ENCODE measurements around the gene GHSR. TPM values are rescaled to one million over a fixed set of nuclear protein-coding genes. Genes with fewer than 3 reads are reported as not detected.
A peak's percentile ranks its signal among the peaks of the same experiment; 100 is the strongest.
"Not testable (repeated sequence)": the region's sequence is repeated elsewhere in the genome, so short reads cannot be mapped to it uniquely, and the experiment has no call there.

GHSR gene, protein sequence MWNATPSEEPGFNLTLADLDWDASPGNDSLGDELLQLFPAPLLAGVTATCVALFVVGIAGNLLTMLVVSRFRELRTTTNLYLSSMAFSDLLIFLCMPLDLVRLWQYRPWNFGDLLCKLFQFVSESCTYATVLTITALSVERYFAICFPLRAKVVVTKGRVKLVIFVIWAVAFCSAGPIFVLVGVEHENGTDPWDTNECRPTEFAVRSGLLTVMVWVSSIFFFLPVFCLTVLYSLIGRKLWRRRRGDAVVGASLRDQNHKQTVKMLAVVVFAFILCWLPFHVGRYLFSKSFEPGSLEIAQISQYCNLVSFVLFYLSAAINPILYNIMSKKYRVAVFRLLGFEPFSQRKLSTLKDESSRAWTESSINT
- total RNA-seq: not detected

DNA sequence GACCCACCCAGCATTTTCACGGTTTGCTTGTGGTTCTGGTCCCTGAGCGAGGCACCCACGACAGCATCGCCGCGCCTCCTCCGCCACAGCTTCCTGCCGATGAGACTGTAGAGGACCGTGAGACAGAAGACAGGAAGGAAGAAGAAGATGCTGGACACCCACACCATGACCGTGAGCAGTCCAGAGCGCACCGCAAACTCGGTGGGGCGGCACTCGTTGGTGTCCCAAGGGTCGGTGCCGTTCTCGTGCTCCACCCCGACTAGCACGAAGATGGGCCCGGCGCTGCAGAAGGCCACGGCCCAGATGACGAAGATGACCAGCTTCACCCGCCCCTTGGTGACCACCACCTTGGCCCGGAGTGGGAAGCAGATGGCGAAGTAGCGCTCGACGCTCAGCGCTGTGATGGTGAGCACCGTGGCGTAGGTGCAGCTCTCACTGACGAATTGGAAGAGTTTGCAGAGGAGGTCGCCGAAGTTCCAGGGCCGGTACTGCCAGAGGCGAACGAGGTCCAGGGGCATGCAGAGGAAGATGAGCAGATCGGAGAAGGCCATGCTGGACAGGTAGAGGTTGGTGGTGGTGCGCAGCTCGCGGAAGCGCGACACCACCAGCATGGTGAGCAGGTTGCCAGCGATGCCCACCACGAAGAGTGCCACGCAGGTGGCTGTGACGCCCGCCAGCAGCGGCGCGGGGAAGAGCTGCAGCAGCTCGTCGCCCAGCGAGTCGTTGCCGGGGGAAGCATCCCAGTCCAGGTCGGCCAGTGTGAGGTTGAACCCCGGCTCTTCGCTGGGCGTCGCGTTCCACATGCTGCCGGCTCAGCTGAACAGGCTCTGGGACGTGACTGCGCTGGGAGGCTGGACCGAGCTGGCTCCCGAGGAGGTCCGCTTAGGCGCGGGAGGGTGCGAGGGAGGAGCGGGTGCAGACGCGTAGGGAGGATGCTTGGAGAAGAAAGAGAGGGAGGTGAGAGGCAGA lies at the start of gene GHSR:
Gene GHSR, minus strand, starts transcription at position 846 of the 969 bp plus-strand sequence. Its CDS starts 43 bp downstream, at position 803.
- Mint-ChIP-seq H3K36me3 (peaks cover 12% of the 10 kb centered on the region), H3K27me3 (peaks cover 43 to 62% of the 10 kb centered on the region in 2 donors), H3K9me3 (no peaks in the 10 kb centered on the region), H3K4me1 (ENCODE audit: low read depth in 2 of 2) (peaks cover 32 to 35% of the 10 kb centered on the region in 2 donors), H3K27ac (peak within 1 kb of the TSS; percentile 45 to 64), H3K4me3 (peak within 1 kb of the TSS; percentile 88)
- DNase-seq (ENCODE audit: low spot score): peak; percentile 76
- ATAC-seq: peak; percentile 91 to 93

DNA sequence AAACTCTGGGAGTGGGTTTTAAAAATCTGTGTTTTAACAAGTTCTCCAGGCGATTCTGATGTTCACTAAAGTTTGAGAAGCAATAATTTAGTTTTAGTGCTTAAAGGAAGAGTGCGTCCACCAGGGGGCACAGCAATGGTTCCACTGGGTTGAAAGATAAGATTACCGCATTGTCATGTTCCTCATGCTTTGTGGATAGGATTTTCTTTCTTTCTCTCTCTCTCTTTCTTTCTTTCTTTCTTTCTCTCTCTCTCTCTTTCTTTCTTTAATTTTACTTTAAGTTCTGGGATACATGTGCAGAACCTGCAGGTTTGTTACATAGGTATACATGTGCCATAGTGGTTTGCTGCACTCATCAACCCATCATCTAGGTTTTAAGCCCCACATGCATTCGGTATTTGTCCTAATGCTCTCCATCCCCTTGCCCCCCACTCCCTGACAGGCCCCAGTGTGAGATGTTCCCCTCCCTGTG lies 42.0 kb upstream of the GHSR start:
- not testable (repeated sequence) for H3K27me3 Mint-ChIP-seq, H3K36me3 Mint-ChIP-seq, H3K9me3 Mint-ChIP-seq
- H3K4me3 Mint-ChIP-seq: peak overlapping the region; percentile 53
- ATAC-seq (peak; percentile 67 to 71), DNase-seq (ENCODE audit: low spot score) (peak; percentile 83)
- peaks cover 19 to 24% of the 10 kb centered on the region in 2 donors for H3K4me1 Mint-ChIP-seq (ENCODE audit: low read depth in 2 of 2)
- H3K27ac Mint-ChIP-seq: peak overlapping the region; percentile 77 to 90

DNA sequence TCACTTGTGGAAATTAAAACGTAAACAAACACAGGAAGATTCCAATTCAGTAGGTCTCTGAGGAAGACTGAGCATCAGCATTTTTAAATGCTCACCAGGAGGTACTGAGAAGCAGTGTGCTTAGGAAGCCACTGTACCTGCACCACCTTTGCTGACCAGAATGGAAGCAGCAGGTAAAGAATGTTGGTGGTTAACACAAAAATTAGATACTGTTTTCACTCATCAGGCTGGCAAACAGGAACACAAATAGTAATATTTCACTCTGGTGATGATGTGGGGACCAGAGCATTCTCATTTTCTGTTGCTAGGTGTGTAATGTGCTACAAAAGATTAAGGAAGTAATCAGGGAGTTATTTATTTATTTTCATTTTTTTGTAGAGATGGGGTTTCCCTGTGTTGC lies 29.9 kb upstream of the GHSR start:
- H3K4me3 Mint-ChIP-seq: no peak overlapping the region
- no peak for DNase-seq (ENCODE audit: low spot score)
- peak overlapping the region; percentile 77 to 91 for H3K27ac Mint-ChIP-seq
- H3K36me3 Mint-ChIP-seq: no peaks in the 10 kb centered on the region
- peak in 1 of 2 donors; percentile 44 for ATAC-seq
- peaks cover 18 to 19% of the 10 kb centered on the region in 2 donors for H3K4me1 Mint-ChIP-seq (ENCODE audit: low read depth in 2 of 2)
- peaks cover 0 to 9% of the 10 kb centered on the region in 2 donors for H3K27me3 Mint-ChIP-seq
- H3K9me3 Mint-ChIP-seq: no peaks in the 10 kb centered on the region

DNA sequence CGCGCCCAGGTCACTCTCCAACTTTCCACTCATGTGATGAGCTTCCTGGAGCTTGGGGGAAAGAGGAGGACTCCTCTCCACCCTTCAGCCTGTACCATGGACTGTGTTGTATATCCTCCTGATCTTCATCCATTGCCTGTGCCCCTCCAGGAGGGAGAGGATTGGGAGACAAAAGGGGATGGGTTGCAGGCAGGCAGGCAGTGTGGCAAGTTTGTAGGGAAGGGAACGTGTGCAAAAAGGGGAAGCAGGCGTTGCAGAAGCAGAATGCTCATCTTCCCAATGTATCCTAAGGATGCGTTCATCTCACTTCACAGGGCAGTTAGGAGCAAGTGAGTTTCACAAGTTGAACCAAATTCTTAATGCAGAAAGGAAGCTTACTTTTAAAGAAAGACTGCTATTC lies 28.1 kb upstream of the GHSR start:
- no peaks in the 10 kb centered on the region for H3K9me3 Mint-ChIP-seq
- peaks cover 18 to 19% of the 10 kb centered on the region in 2 donors for H3K4me1 Mint-ChIP-seq (ENCODE audit: low read depth in 2 of 2)
- ATAC-seq: no peak
- H3K4me3 Mint-ChIP-seq: peak overlapping the region; percentile 94
- peaks cover under 1 to 6% of the 10 kb centered on the region in 2 donors for H3K27me3 Mint-ChIP-seq
- H3K27ac Mint-ChIP-seq: peak overlapping the region; percentile 77 to 91
- peaks cover 6% of the 10 kb centered on the region for H3K36me3 Mint-ChIP-seq
- no peak for DNase-seq (ENCODE audit: low spot score)

DNA sequence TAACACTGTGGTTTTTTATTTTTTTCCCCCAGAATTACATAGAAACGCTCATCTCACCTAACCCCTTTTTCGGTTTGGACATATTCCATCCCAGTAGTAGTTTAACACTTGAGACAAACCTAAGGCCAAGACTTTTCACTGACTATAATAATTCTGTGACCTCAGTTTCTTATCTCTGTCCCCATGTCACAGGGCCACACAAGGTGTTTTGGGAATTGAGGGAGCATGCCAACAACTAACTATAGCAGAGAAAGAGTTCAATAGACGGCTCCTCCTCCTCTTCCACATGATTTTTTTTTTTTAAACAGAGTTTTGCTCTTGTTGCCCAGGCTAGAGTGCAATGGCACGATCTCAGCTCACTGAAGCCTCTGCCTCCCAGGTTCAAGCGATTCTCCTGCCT lies 27.4 kb upstream of the GHSR start:
- no peak for DNase-seq (ENCODE audit: low spot score)
- ATAC-seq: no peak
- no peaks in the 10 kb centered on the region for H3K9me3 Mint-ChIP-seq
- H3K27me3 Mint-ChIP-seq: peaks cover 6 to 7% of the 10 kb centered on the region in 2 donors
- peaks cover 18 to 19% of the 10 kb centered on the region in 2 donors for H3K4me1 Mint-ChIP-seq (ENCODE audit: low read depth in 2 of 2)
- H3K27ac Mint-ChIP-seq: peak overlapping the region; percentile 77 to 91
- H3K36me3 Mint-ChIP-seq: peaks cover 12% of the 10 kb centered on the region
- peak overlapping the region; percentile 94 for H3K4me3 Mint-ChIP-seq

DNA sequence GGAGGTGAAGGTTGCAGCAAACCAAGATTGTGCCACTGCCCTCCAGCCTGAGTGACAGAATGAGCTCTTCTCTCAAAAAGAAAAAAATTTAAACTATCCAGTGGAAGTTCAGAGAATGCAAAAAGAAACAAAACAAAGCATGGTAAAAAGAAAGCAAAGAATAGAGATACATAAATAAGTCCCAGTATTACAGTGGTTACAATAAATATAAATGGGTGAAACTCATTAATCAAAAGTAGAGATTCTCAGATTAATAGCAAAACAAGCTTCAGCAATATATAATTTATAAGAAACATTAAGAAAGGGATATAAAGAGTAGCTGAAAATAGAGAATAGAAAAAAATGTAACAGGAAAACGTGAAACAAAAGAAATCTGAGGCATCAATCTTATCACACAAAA lies 23.6 kb upstream of the GHSR start:
- ATAC-seq (no peak), DNase-seq (ENCODE audit: low spot score) (no peak)
- no peak overlapping the region for H3K27ac Mint-ChIP-seq
- peaks cover 6 to 8% of the 10 kb centered on the region in 2 donors for H3K4me1 Mint-ChIP-seq (ENCODE audit: low read depth in 2 of 2)
- no peak overlapping the region for H3K4me3 Mint-ChIP-seq
- peaks cover 16 to 19% of the 10 kb centered on the region in 2 donors for H3K27me3 Mint-ChIP-seq
- H3K9me3 Mint-ChIP-seq: no peaks in the 10 kb centered on the region
- H3K36me3 Mint-ChIP-seq: peaks cover 12% of the 10 kb centered on the region

DNA sequence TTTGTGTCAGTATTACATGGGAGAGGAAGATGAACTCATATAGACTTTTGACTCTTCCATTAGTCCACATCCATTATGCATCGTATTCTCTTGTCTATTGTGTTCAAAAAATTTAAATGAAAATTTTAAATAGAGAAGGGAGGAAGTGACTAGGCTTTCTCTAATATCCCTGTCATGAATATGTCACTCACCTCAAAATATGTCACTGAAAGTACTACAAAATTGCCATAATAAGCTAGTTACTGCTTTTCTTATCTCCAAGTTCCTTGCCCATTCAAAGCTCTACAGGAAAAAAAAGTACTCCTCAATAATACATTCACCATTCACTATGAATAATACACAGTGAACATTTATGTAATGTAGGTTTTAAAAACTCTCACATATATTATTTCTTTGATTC lies 22.3 kb upstream of the GHSR start:
- Mint-ChIP-seq H3K36me3 (peaks cover 12% of the 10 kb centered on the region), H3K27ac (no peak overlapping the region), H3K9me3 (no peaks in the 10 kb centered on the region), H3K4me1 (ENCODE audit: low read depth in 2 of 2) (peaks cover 0 to 3% of the 10 kb centered on the region in 2 donors), H3K4me3 (no peak overlapping the region), H3K27me3 (peaks cover 16 to 22% of the 10 kb centered on the region in 2 donors)
- DNase-seq (ENCODE audit: low spot score) (no peak), ATAC-seq (no peak)

DNA sequence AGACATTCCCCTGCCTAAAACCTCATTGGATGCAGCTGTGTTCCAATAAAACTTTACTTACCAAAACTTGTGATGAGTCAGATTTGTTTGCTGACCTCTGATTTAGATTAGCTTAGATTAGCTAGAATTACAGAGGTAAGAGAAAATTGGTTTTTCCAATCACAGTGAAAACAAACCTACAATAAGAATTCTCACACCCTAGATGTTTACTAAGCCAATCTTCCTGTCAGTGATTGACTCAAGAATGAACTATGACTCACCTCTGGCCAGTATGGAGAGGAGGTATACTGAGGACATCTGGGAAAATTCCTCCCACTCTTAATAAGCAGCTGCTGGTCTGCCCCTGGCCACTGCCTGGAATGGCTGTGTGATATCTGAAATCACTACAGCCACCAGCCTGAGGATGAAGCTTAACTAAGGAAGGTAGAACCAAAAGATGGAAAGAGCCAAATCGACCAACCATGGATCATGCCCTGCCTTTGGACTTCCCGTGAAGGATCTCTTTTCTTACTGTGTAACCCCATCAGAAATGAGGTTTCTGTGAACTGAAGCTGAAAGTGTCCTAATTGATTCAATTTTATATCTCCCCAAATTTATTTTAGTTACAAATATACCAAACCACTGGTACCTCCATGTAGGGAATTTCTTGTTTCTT lies 19.0 kb upstream of the GHSR start:
- ATAC-seq: no peak
- Mint-ChIP-seq H3K4me3 (no peak overlapping the region), H3K9me3 (no peaks in the 10 kb centered on the region), H3K27me3 (peaks cover 16 to 22% of the 10 kb centered on the region in 2 donors), H3K27ac (no peak overlapping the region), H3K4me1 (ENCODE audit: low read depth in 2 of 2) (peaks cover 0 to 3% of the 10 kb centered on the region in 2 donors), H3K36me3 (peaks cover 12% of the 10 kb centered on the region)
- DNase-seq (ENCODE audit: low spot score): no peak

DNA sequence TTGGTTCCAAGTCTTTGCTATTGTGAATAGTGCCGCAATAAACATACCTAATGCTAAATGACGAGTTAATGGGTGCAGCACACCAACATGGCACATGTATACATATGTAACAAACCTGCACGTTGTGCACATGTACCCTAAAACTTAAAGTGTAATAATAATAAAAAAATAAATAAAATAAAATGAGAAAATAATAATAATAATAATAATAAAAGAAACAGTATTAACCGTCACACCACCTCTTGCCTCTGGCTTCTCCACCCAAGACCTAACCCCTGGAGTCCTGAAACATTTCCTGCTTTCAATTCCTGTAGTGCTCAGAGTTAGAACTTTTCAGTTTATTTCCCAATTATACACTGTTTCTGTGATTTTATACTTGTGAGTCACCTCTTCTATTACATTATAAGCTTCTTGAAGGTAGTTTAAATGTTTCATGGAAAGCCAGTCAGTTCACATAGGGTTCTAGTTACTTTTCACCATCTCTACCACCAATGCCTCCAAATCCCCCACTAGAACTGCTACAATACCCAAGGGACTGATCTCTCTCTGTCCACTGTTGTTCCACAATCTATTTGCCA lies 18.4 kb upstream of the GHSR start:
- H3K27me3 Mint-ChIP-seq: peaks cover 13 to 22% of the 10 kb centered on the region in 2 donors
- ATAC-seq: no peak
- no peaks in the 10 kb centered on the region for H3K9me3 Mint-ChIP-seq
- H3K4me3 Mint-ChIP-seq: no peak overlapping the region
- no peak for DNase-seq (ENCODE audit: low spot score)
- H3K27ac Mint-ChIP-seq: no peak overlapping the region
- H3K36me3 Mint-ChIP-seq: peaks cover 7% of the 10 kb centered on the region
- peaks cover 0 to 3% of the 10 kb centered on the region in 2 donors for H3K4me1 Mint-ChIP-seq (ENCODE audit: low read depth in 2 of 2)

DNA sequence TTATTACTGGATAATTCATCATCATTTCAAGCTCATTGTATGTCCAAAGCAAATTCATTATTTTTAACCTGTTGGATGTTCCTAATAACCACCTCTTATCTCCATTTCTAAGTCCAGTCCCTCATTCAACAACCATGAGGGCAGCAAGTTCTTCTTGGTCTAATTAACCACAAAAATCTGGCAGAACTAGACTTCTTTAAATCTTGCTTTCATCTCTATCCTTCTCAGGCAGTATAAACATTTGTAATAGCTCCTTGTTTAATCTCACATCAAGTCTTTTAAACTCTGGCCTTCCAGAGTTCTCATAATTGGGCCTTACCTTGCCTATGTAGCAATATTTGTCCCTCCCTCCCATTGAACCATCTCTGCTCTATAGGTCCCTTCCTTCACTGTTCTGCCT lies 17.0 kb upstream of the GHSR start:
- Mint-ChIP-seq H3K27me3 (peaks cover 7 to 14% of the 10 kb centered on the region in 2 donors), H3K9me3 (no peaks in the 10 kb centered on the region), H3K36me3 (no peaks in the 10 kb centered on the region), H3K27ac (no peak overlapping the region), H3K4me1 (ENCODE audit: low read depth in 2 of 2) (peaks cover 0 to 3% of the 10 kb centered on the region in 2 donors), H3K4me3 (no peak overlapping the region)
- ATAC-seq: no peak
- no peak for DNase-seq (ENCODE audit: low spot score)

DNA sequence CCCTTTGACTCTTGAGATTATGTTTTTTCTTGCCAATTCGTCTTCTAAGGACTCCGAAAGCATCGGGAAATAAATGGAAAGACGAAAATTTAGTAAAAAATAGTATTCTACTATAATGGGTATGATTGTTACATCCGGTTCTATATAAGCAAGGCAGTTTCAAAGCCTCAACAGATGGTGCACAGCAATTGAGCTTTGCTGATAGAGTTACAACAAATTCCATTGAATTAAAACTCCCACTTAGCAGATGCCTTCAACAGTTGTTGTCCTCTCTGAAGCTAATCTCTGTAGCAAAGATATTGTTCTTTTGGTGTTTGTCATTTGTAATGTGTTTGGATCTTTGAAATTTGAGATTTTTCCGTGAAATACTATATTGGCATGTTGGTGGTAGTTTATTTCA lies 16.1 kb upstream of the GHSR start:
- Mint-ChIP-seq H3K36me3 (no peaks in the 10 kb centered on the region), H3K27me3 (peaks cover 7 to 14% of the 10 kb centered on the region in 2 donors), H3K4me3 (no peak overlapping the region), H3K4me1 (ENCODE audit: low read depth in 2 of 2) (peaks cover 0 to 3% of the 10 kb centered on the region in 2 donors), H3K9me3 (no peaks in the 10 kb centered on the region), H3K27ac (no peak overlapping the region)
- no peak for DNase-seq (ENCODE audit: low spot score)
- ATAC-seq: no peak

DNA sequence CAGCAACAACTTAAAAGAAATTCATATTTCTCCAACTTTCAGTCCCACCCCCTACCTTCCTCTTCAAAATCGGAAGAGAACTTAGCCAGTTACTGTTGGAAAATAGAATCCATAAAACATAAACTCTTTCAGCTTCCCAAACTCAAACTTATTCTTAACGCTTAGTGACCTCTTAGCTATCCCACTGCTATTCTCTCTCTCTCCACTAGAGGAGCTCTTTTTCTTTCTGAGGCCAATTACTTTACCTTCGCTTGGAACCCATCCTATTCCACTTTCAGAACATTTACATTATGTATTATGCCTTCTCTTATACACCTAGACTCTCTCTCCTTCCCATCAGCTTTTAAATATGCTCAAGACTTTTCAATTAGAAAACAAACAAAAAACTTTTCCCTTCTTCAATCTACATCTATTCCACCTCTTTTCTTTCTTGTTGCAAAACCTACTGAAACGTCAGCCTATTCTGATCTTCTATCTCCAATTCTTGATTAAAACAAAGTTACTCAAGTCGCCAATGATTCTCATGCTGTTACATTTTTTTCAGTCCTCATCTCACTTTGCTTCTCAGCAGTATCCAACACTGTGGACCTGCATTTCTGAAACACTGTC lies 13.4 kb upstream of the GHSR start:
- DNase-seq (ENCODE audit: low spot score): no peak
- Mint-ChIP-seq H3K9me3 (no peaks in the 10 kb centered on the region), H3K4me3 (no peak overlapping the region), H3K27ac (no peak overlapping the region), H3K36me3 (no peaks in the 10 kb centered on the region), H3K4me1 (ENCODE audit: low read depth in 2 of 2) (no peaks in the 10 kb centered on the region), H3K27me3 (peaks cover 2 to 4% of the 10 kb centered on the region in 2 donors)
- peak in 1 of 2 donors; percentile 60 for ATAC-seq

DNA sequence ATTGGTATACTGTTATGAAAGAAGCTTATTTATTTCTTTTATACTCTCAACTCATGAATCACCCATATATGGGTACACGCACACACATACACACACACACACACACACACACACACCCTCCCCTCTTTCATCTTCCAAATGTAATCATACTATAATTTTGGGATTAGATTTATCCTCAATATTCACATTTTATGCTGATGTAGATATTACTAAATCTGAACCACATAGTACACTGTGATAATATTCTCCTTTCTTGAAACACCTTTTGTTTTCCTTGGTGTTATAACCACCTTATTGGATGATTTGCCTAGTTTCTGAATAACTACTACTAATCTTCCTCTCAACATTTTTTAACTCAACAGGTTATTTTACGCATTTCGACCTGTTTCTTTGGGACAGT lies 8.1 kb upstream of the GHSR start:
- Mint-ChIP-seq H3K4me3 (no peak overlapping the region), H3K27ac (no peak overlapping the region), H3K36me3 (no peaks in the 10 kb centered on the region), H3K4me1 (ENCODE audit: low read depth in 2 of 2) (no peaks in the 10 kb centered on the region), H3K9me3 (no peaks in the 10 kb centered on the region), H3K27me3 (peaks cover 11 to 14% of the 10 kb centered on the region in 2 donors)
- no peak for DNase-seq (ENCODE audit: low spot score)
- ATAC-seq: no peak

All from natural killer cell treated with Interleukin-12 subunit alpha and Interleukin-12 subunit beta and Interleukin-15 and Interleukin-18, amount 100 ng/mL, for 72 hours (primary cell).